GM21367 (cell line): Measurements from ENCODE around the gene NPAS1.
"Not testable (repeated sequence)": the region's sequence is repeated elsewhere in the genome, so short reads cannot be mapped to it uniquely, and the experiment has no call there.

Experiments
- ATAC-seq: cut with Tn5 transposase; IDR thresholded peaks from one replicate; pipeline ENCODE4 v1.9.1; 2021; ENCODE audit not compliant: unreplicated experiment

The NPAS1 gene

GRCh38 chr19:47044946-47045866 is 25.6 kb downstream of the NPAS1 start:
- no peak for ATAC-seq

DNA sequence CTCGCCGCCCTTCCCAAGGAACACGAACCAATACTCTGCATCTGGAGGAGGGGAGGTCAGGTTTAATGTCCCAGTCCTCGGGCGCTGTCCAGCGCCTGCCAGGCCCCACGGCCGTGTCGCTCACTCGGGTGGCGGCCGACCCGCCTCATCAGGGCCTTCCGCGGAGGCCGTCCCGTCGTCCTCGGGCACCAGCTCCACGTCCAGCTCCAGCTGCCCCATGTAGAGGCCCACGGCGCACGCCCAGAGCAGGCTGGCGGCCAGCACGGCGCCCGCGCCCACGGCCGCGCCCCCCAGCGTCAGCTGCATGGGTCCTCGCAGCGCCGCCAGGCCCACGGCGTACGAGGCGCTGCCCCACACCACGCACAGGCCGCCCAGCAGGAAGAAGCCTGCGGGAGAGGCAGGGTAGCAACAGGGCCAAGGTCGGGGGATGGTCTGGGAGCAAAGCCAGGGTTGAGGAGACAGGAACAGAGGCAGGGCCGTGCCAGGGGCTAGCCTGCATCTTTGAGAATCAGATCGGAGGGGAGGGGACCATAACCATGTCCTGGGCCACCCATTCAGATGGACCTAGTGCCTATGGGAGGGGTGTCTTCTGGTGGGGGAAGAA is 26.3 kb downstream of the NPAS1 start:
- no peak for ATAC-seq

GRCh38 chr19:47047272-47047762 is 27.7 kb downstream of the NPAS1 start:
- no peak for ATAC-seq

- ATAC-seq, result peak; percentile 31
Measured at GRCh38 chr19:47047763-47048405, 28.2 kb downstream of the NPAS1 start.

DNA sequence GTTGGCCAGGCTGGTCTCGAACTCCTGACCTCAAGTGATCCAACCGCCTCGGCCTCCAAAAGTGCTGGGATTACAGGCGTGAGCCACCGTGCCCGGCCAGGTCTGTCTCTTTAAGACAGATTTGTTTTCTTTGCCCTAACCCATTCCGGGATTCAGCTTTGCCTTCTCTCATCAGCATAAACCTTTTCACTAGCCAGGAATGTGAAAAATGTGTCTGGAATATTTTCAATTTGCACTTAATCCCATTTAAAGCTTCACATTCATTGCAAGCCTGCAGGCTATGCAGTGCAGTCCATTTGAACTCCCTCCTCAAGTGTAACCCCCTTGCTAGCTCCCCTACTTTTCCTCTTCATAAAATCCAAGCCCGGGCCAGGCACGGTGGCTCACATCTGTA is 29.7 kb downstream of the NPAS1 start:
- ATAC-seq, result no peak

DNA sequence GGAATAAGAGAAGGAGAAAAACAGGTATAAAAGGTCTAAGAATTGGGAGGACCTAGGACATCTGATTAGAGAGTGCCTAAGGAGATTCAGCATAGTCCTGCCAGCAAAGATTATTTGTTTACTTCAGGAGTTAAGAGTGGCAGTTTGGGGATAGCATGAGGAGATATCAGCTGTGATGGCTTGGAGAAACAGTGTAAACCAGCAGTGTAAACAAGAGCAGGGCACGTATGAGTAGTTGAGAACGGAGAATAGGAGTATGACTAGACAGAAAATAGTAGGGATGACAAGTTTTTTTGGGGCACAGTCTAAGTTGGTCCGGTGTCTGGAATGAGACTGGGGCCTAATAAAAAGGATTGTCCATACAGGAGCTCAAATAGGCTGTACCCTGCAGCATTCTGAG is 30.9 kb downstream of the NPAS1 start:
- ATAC-seq, result not testable (repeated sequence)

DNA sequence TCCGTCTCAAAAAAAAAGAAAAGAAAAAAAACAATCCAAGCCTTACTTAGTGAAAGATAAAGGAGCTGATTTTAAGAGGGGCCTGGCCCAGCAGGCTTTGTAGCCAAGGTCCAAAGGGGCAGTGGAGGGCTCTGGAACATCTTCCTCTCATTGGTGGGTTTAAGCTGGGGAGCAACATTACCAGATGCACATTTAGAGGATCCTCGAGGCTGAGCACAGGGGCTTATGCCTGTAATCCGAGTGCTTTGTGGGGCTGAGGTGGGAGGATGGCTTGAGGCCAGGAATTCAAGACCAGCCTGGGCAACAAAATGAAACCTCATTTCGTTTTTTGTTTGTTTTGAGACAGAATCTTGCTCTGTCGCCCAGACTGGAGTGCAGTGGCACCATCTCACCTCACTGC is 36.8 kb downstream of the NPAS1 start:
- ATAC-seq, result no peak

DNA sequence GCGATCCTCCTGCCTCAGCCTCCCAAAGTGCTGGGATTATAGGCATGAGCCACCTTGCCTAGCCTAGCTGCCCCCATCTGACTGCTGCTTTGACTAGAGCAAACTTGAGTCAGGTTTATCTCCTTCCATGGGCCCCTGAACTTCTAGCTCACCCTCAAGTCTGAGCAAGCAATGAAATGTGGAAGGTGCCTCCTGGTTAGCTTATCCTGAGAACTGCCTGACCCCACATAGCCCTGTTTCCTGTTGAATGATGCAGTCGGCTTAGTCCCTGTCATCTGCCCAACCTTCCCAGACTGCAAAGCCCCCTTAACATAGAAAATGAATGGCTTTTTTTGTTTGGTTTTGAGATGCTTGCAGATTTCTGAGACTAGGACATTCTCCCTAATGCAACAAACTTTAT is 37.7 kb downstream of the NPAS1 start:
- ATAC-seq, result no peak

DNA sequence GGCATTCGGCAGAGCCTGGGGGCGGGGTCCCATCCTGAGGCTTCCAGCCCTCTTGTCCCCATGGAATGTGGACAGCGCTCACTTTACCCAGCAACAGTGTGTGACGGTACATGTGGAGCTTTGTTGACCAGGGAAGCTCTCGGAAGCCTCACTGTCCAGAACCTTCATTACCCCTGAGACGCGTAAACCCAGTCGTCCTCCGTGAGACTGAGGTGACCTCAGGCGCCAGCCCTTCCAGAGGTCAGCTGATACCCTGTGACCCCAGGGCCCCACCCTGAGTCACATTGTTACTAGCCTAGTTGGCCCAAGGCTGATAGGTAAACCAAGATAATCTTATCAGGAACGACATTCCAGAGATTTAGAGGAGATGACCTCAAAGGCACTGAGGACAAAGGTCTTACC is 39.0 kb downstream of the NPAS1 start:
- ATAC-seq, result no peak

GRCh38 chr19:47063874-47064273 is 44.2 kb downstream of the NPAS1 start:
- ATAC-seq, result no peak

GRCh38 chr19:47065242-47065641 is 45.6 kb downstream of the NPAS1 start:
- ATAC-seq, result no peak

DNA sequence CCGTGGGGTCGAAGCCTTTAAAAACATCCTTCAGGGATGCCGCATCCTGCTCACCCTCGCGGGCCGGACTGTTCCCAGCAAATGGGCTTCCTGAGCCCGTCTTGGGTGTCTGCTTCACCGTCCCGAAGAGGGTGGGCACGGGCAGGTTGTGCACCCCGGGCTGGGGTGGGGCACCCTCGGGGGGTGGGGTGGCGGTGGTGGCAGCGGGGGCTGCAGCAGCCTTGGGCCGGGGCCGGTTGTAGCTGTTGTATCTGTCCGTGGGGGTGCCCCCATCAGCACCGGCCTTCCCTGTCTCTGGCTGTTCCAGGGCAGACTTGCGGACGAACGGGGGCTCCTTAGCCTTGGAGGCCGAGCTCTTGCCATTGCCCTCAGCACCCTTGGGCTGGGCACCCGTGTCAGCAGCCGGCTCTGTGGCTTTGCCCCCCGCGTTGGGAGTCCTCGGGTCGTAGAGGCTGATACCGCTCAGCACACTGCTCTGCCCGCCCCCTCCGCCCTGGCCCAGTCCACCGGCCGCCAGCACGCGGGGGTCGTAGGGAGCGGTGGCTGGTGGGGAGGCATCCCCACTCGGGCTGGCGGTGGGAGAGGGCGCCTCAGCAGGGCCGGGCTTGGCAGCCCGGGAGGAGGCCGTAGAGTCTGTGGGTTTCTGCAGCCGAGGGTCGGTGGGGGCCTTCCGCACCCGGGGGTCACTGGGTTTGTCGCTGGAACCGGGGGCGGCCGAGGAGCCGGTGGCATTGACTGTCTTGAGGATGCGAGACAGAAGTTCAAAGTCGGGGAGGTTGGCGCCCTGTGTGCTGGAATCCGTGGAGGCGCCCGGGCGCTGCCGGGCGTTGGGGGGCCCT is 47.0 kb downstream of the NPAS1 start:
- no peak for ATAC-seq

GRCh38 chr19:47067215-47067847 is 47.7 kb downstream of the NPAS1 start:
- ATAC-seq, result no peak

- no peak for ATAC-seq
Measured at GRCh38 chr19:47068246-47068645, 48.6 kb downstream of the NPAS1 start.

DNA sequence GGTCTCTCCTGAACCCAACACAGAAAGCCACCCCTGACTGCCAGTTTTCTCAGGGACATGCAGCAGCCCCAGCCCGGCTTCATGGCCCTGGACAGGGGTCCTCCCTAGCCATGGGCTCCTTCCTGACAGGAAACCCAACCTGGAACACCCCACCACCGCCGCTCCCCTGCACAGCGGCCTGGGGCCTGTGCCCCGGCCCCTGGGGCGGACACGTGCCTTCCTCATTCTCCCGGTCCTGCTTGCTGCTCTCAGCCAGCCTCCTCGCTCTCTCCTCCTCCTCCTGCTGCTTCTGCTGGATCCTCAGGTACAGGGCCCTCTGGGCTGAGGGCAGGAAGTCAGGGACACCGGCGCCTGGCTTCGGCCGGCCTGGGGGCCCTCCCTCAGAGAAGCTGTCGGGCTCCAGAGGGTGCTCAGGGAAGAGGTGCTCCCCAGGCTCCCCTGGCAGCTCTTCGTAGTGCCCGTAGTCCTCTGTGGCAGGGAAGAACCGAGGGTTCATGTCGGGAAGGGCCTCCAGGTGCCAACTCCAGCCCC is 49.3 kb downstream of the NPAS1 start:
- ATAC-seq, result no peak

DNA sequence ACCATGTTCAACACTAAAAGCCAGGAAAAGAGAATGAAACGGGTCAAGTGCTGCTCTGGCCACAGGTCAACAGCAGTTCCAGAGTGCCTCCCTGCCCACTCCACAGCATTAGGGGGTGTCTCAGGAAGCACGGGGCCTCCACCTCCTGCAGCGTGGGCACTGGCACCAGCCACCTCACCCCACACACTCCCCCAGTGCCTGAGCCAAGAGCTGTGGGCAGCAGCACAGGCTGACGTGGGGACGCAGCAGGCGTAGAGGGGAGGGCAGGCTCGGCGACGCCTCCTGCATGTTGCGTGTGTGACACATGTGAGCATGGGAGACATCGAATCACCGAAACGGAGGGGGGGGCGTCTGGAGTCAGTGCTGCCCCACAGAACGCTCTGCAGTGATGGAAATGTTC is 50.2 kb downstream of the NPAS1 start:
- ATAC-seq, result no peak

- ATAC-seq, result no peak
Measured at GRCh38 chr19:47070756-47071155, 51.1 kb downstream of the NPAS1 start.

DNA sequence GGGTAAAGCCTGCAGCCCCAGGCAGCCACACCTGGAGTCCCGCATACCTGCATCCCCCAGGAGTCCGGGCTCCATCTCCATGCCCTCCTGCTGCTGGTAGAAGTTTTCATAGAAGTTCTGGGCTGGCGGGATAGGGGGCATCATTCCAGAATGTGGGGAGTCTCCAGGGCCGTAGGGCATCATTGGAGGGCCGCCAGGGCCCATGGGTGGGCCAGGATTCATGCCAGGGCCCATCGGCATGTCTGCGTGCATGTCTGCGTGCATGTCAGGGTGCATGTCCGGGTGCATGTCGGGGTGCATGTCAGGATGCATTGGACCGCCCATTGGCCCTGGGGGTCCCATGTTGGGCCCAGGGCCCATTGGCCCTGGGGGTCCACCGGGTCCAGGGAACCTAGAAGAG is 52.1 kb downstream of the NPAS1 start:
- ATAC-seq, result no peak

DNA sequence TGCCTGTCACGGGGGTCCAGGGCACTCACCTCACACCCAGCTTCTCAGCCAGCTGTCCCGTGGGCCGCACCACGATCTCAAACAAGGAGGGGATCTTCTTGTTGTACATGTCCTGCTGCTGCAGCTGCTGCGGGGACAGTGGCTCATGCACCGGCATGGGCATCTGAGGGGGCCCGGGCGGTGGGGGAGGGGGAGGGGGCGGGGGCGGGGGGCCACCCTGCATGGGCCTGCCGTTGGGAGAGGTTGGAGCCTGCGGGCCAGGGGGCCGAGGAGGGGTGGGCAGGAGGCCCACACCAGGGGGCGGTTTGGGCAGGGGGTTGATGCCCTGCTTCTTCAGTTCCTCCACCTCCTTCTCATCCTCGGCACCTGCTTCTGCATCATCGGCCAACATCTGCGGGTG is 52.7 kb downstream of the NPAS1 start:
- ATAC-seq, result no peak

DNA sequence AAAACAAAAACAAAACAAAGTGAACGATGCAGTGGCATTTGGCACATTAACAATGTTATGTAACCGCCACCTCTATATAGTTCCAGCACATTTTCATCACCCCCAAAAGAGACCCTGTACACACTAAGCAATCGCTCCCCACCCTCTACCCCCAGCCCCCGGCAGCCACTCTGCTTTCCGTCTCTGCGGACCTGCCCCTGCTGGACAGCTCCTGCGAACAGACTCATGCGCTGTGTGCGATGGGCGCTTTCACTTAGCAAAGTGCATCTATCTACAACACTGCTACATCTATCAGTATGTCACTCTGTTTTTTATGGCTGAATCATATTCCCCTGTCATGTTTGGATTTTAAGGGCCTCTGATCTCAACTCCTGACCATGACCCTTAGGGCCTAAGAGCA is 53.9 kb downstream of the NPAS1 start:
- no peak for ATAC-seq
